Stomach (tissue), 9 donors: ENCODE results near the gene VIL1. TPM values are rescaled to one million over a fixed set of nuclear protein-coding genes. Genes with fewer than 3 reads are reported as not detected.

Experiments
- DNase-seq, 2 donors: peaks; one replicate each; pipeline versions ENCODE4 v3.0.0 to v3.0.0-alpha.2; 2013 to 2019
- H3K27ac ChIP-seq, 5 donors: fragments of 200-600 bp in 4 of 5; sonication (generic) in 4 of 5; one replicate each; pipeline ENCODE4 v1.5.1; 2013 to 2019; ENCODE audit warnings: mild to moderate bottlenecking in 1 of 5, moderate library complexity in 1 of 5
- H3K27me3 ChIP-seq, 3 donors: fragments of 200-600 bp; sonication (generic); one replicate each; pipeline ENCODE4 v1.5.1; 2017 to 2019; ENCODE audit warnings: mixed run types in 1 of 3
- H3K36me3 ChIP-seq, 4 donors: fragments of 200-600 bp; sonication (generic); 1 replicate in 3 of 4; 2 replicates in 1 of 4; pipeline ENCODE4 v1.5.1; 2016 to 2019
- H3K4me1 ChIP-seq, 4 donors: fragments of 200-600 bp; sonication (generic); one replicate each; pipeline ENCODE4 v1.5.1; 2016 to 2019
- H3K4me3 ChIP-seq, 4 donors: fragments of 200-600 bp; sonication (generic) in 3 of 4; one replicate each; pipeline ENCODE4 v1.5.1; 2016 to 2019; ENCODE audit warnings: mild to moderate bottlenecking in 1 of 4
- H3K9me3 ChIP-seq, 4 donors: fragments of 200-600 bp; sonication (generic); one replicate each; pipeline ENCODE4 v1.5.1; 2016 to 2019
- CTCF ChIP-seq, 7 experiments: fragments of 450-650 bp in 4 of 7; fragments of 200-600 bp in 3 of 7; sonication (generic) in 3 of 7; IDR thresholded peaks; one replicate each; pipeline ENCODE4 v1.5.1; 2016 to 2019; ENCODE audit warnings: antibody characterized with exemption in 7 of 7, control low read depth in 2 of 7, mild to moderate bottlenecking in 1 of 7
- EP300 ChIP-seq: sonication (generic); formaldehyde crosslinking; IDR thresholded peaks from one replicate; pipeline ENCODE4 v1.6.1; 2017; ENCODE audit warnings: antibody characterized with exemption
- POLR2A ChIP-seq, 4 donors: fragments of 450-650 bp; IDR thresholded peaks; one replicate each; pipeline ENCODE4 v1.6.1; 2016; ENCODE audit warnings: antibody characterized with exemption in 4 of 4, control low read depth in 2 of 4, mild to moderate bottlenecking in 1 of 4, moderate library complexity in 1 of 4
- POLR2AphosphoS5 ChIP-seq, 3 donors: sonication (generic); formaldehyde crosslinking; IDR thresholded peaks; one replicate each; pipeline ENCODE4 v1.6.1; 2016; ENCODE audit warnings: antibody characterized with exemption in 3 of 3
- WGBS, 5 donors: extraction: QIAGEN DNeasy Blood & Tissue Kit in 3 of 5; methylation state at CpG; one replicate each; pipeline versions ENCODE4 v1.1.5 to v1.1.7; 2013 to 2018; 5-methylcytosine and 5-hydroxymethylcytosine counted together
- intact Hi-C: fragments of 100-400 bp; cut with DNase I; formaldehyde crosslinking; loops from one replicate; pipeline ENCODE4 v1.15.1; 2023; ENCODE audit warnings: low total_unique reads
- polyA plus RNA-seq, 3 donors: library from polyadenylated mRNA; stranded (reverse); fragments of 200-250 nt; gene quantifications; one replicate each; pipeline ENCODE4 v1.2.3, GENCODE V29; 2013
- total RNA-seq, 5 donors: library from RNA; depleted of rRNA; stranded (reverse); fragments of >200 nt; gene quantifications; one replicate each; pipeline versions ENCODE4 v1.1.0 to v1.2.3, GENCODE V29; 2014 to 2016
- donor health status: healthy with polysubstance abuse.
- donor health status: Bipolar disorder and iron deficiency.
- donor health status: healthy.

VIL1 gene
- total and polyA plus RNA-seq, 8 donors, result 0.38 to 120 (median 1.8) TPM; not detected in 1

- Histone ChIP-seq H3K27ac (no peak overlapping the region), H3K4me1 (no peaks in the 10 kb centered on the region), H3K4me3 (no peak overlapping the region), H3K9me3 (no peaks in the 10 kb centered on the region), H3K36me3 (no peaks in the 10 kb centered on the region), H3K27me3 (no peaks in the 10 kb centered on the region)
- 89 to 97% (median 92%) methylated on average over 20 to 24 of the region's 24 CpGs for WGBS, 5 donors
- no peak for DNase-seq
- TF ChIP-seq EP300 (no peak), POLR2A (IDR thresholded peaks at IDR 0.05) (no peak), POLR2AphosphoS5 (IDR thresholded peaks at IDR 0.05) (no peak), CTCF (IDR thresholded peaks at IDR 0.05) (no peak)
- intact Hi-C loops, result no loop called here
Measured at GRCh38 chr2:218428846-218429558, 10.1 kb downstream of the VIL1 start.

GRCh38 chr2:218429911-218430692 is 11.2 kb downstream of the VIL1 start:
- Histone ChIP-seq H3K9me3 (no peaks in the 10 kb centered on the region), H3K36me3 (no peaks in the 10 kb centered on the region), H3K27me3 (no peaks in the 10 kb centered on the region), H3K4me1 (no peaks in the 10 kb centered on the region), H3K27ac (no peak overlapping the region), H3K4me3 (no peak overlapping the region)
- DNase-seq, result no peak
- no peak for TF ChIP-seq POLR2AphosphoS5 (IDR thresholded peaks at IDR 0.05)
- no peak for TF ChIP-seq EP300
- TF ChIP-seq POLR2A (IDR thresholded peaks at IDR 0.05), result no peak
- intact Hi-C loops, result no loop called here
- WGBS, 5 donors, result 66 to 78% (median 71%) methylated on average over 9 of the region's 9 CpGs

GRCh38 chr2:218430721-218431120 is 11.8 kb downstream of the VIL1 start:
- Histone ChIP-seq H3K27me3 (no peaks in the 10 kb centered on the region), H3K4me3 (no peak overlapping the region), H3K36me3 (no peaks in the 10 kb centered on the region), H3K9me3 (no peaks in the 10 kb centered on the region), H3K4me1 (no peaks in the 10 kb centered on the region), H3K27ac (no peak overlapping the region)
- no peak for TF ChIP-seq POLR2A (IDR thresholded peaks at IDR 0.05)
- no peak for TF ChIP-seq EP300
- no peak for TF ChIP-seq CTCF (IDR thresholded peaks at IDR 0.05)
- no peak for TF ChIP-seq POLR2AphosphoS5 (IDR thresholded peaks at IDR 0.05)
- DNase-seq, result no peak
- WGBS, 5 donors, result 90 to 94% (median 93%) methylated on average over 8 to 11 of the region's 11 CpGs
- intact Hi-C loops, result no loop called here

- intact Hi-C loops, result no loop called here
- Histone ChIP-seq H3K36me3 (no peaks in the 10 kb centered on the region), H3K27me3 (no peaks in the 10 kb centered on the region)
Measured at GRCh38 chr2:218431878-218432277, 13.0 kb downstream of the VIL1 start.

More at GRCh38 chr2:218431878-218432277, 13.0 kb downstream of the VIL1 start:
- DNase-seq, result no peak
- Histone ChIP-seq H3K4me1 (no peaks in the 10 kb centered on the region), H3K9me3 (no peaks in the 10 kb centered on the region), H3K27ac (no peak overlapping the region), H3K4me3 (no peak overlapping the region)
- TF ChIP-seq EP300 (no peak), POLR2A (IDR thresholded peaks at IDR 0.05) (no peak), CTCF (IDR thresholded peaks at IDR 0.05) (no peak), POLR2AphosphoS5 (IDR thresholded peaks at IDR 0.05) (no peak)
- WGBS, 5 donors, result 80 to 94% (median 89%) methylated on average over 7 to 10 of the region's 10 CpGs
